GM23248 (cell line): ENCODE results near the gene KPNA5.

Source experiments
- EZH2 ChIP-seq: fragments of 200-600 bp; sonication (generic); IDR thresholded peaks from 2 replicates; pipeline ENCODE4 v1.6.1; 2018; ENCODE audit warnings: antibody characterized with exemption, mild to moderate bottlenecking; ENCODE audit not compliant: insufficient read depth, poor library complexity, severe bottlenecking
- EZH2phosphoT487 ChIP-seq: fragments of 200-600 bp; sonication (generic); IDR thresholded peaks from 2 replicates; pipeline ENCODE4 v1.6.1; 2018; ENCODE audit warnings: antibody characterized with exemption, moderate library complexity, mild to moderate bottlenecking, low read depth; ENCODE audit not compliant: insufficient read depth

- no peak for TF ChIP-seq EZH2phosphoT487
- no peak for TF ChIP-seq EZH2
Measured at GRCh38 chr6:116741571-116741970, 60.6 kb downstream of the KPNA5 start.
